IPS-20b (cell line): Measurements from ENCODE around the gene ORAI2.
A peak's percentile ranks its signal among the peaks of the same experiment; 100 is the strongest.
"Not testable (repeated sequence)": the region's sequence is repeated elsewhere in the genome, so short reads cannot be mapped to it uniquely, and the experiment has no call there.

ENCODE experiments used
- H3K27ac ChIP-seq: one replicate; pipeline ENCODE4 v1.5.1; 2013; ENCODE audit warnings: low read length
- H3K27me3 ChIP-seq: 2 replicates; pipeline ENCODE4 v1.6.1; 2013; ENCODE audit warnings: mild to moderate bottlenecking, low read length, inconsistent platforms; ENCODE audit not compliant: insufficient read depth
- H3K36me3 ChIP-seq: 2 replicates; pipeline ENCODE4 v1.6.1; 2013; ENCODE audit warnings: low read depth, mild to moderate bottlenecking, inconsistent platforms, low read length, moderate library complexity; ENCODE audit not compliant: insufficient read depth
- H3K4me1 ChIP-seq: 2 replicates; pipeline ENCODE4 v1.6.1; 2013; ENCODE audit warnings: mild to moderate bottlenecking, control low read depth, inconsistent platforms, low read length, moderate library complexity; ENCODE audit not compliant: insufficient read depth
- H3K4me3 ChIP-seq: 2 replicates; pipeline ENCODE4 v1.5.1; 2013; ENCODE audit warnings: mild to moderate bottlenecking, low read length, inconsistent platforms
- H3K9ac ChIP-seq: 2 replicates; pipeline ENCODE4 v1.6.1; 2013; ENCODE audit warnings: low read depth, mild to moderate bottlenecking, inconsistent platforms, low read length, moderate library complexity
- H3K9me3 ChIP-seq: 2 replicates; pipeline ENCODE4 v1.6.1; 2013; ENCODE audit warnings: mild to moderate bottlenecking, low read depth, low read length, inconsistent platforms; ENCODE audit not compliant: insufficient read depth

ORAI2 gene

GRCh38 chr7:102451371-102452054 is 18.1 kb downstream of the ORAI2 start:
- no peaks in the 10 kb centered on the region for H3K9me3 ChIP-seq
- H3K27ac ChIP-seq, result no peak overlapping the region
- no peak overlapping the region for H3K4me3 ChIP-seq
- H3K27me3 ChIP-seq, result no peaks in the 10 kb centered on the region
- no peak overlapping the region for H3K9ac ChIP-seq
- peaks cover 9% of the 10 kb centered on the region for H3K36me3 ChIP-seq
- peaks cover 2% of the 10 kb centered on the region; the same call in 1 of the 2 replicates for H3K4me1 ChIP-seq

- H3K27me3 ChIP-seq, result no peaks in the 10 kb centered on the region
- H3K9me3 ChIP-seq, result no peaks in the 10 kb centered on the region
- no peak overlapping the region for H3K9ac ChIP-seq
- no peak overlapping the region for H3K4me3 ChIP-seq
- H3K36me3 ChIP-seq, result peaks cover 12% of the 10 kb centered on the region
- no peak overlapping the region for H3K27ac ChIP-seq
- peaks cover 2% of the 10 kb centered on the region; the same call in 1 of the 2 replicates for H3K4me1 ChIP-seq
Observed at GRCh38 chr7:102452451-102452850, 19.1 kb downstream of the ORAI2 start.

- H3K27ac ChIP-seq, result no peak overlapping the region
- H3K9ac ChIP-seq, result no peak overlapping the region
- H3K4me1 ChIP-seq, result peaks cover 2% of the 10 kb centered on the region; the same call in 1 of the 2 replicates
- no peaks in the 10 kb centered on the region for H3K9me3 ChIP-seq
- H3K36me3 ChIP-seq, result peaks cover 21% of the 10 kb centered on the region
- H3K27me3 ChIP-seq, result no peaks in the 10 kb centered on the region
- no peak overlapping the region for H3K4me3 ChIP-seq
Observed at GRCh38 chr7:102453319-102453718, 19.9 kb downstream of the ORAI2 start.

GRCh38 chr7:102454468-102454867 is 21.1 kb downstream of the ORAI2 start:
- peaks cover 2% of the 10 kb centered on the region; the same call in 1 of the 2 replicates for H3K4me1 ChIP-seq
- no peak overlapping the region for H3K4me3 ChIP-seq
- H3K27me3 ChIP-seq, result no peaks in the 10 kb centered on the region
- H3K36me3 ChIP-seq, result peaks cover 28% of the 10 kb centered on the region
- H3K9me3 ChIP-seq, result no peaks in the 10 kb centered on the region
- H3K9ac ChIP-seq, result no peak overlapping the region
- H3K27ac ChIP-seq, result no peak overlapping the region

- not testable (repeated sequence) for H3K27me3 ChIP-seq, H3K9ac ChIP-seq
- H3K36me3 ChIP-seq, result peaks cover 30% of the 10 kb centered on the region
Observed at GRCh38 chr7:102454932-102455331, 21.6 kb downstream of the ORAI2 start.

GRCh38 chr7:102455596-102455995 is 22.2 kb downstream of the ORAI2 start:
- H3K9me3 ChIP-seq, result no peaks in the 10 kb centered on the region
- no peak overlapping the region for H3K4me3 ChIP-seq
- peaks cover 2% of the 10 kb centered on the region; the same call in 1 of the 2 replicates for H3K4me1 ChIP-seq

More at GRCh38 chr7:102454932-102455331, 21.6 kb downstream of the ORAI2 start:
- not testable (repeated sequence) for H3K27ac ChIP-seq, H3K9me3 ChIP-seq, H3K4me1 ChIP-seq, H3K4me3 ChIP-seq

GRCh38 chr7:102456327-102456726 is 23.0 kb downstream of the ORAI2 start:
- Histone ChIP-seq H3K27me3 (no peaks in the 10 kb centered on the region), H3K27ac (no peak overlapping the region), H3K4me1 (peaks cover under 1% of the 10 kb centered on the region; the same call in 1 of the 2 replicates), H3K9me3 (no peaks in the 10 kb centered on the region), H3K4me3 (no peak overlapping the region), H3K36me3 (peaks cover 30% of the 10 kb centered on the region), H3K9ac (no peak overlapping the region)

More at GRCh38 chr7:102455596-102455995, 22.2 kb downstream of the ORAI2 start:
- Histone ChIP-seq H3K9ac (no peak overlapping the region), H3K27me3 (no peaks in the 10 kb centered on the region), H3K27ac (no peak overlapping the region), H3K36me3 (peaks cover 30% of the 10 kb centered on the region)

GRCh38 chr7:102457352-102457924 is 24.1 kb downstream of the ORAI2 start:
- Histone ChIP-seq H3K27me3 (no peaks in the 10 kb centered on the region), H3K9ac (no peak overlapping the region), H3K27ac (no peak overlapping the region), H3K4me1 (no peaks in the 10 kb centered on the region), H3K9me3 (no peaks in the 10 kb centered on the region), H3K36me3 (peaks cover 30% of the 10 kb centered on the region), H3K4me3 (no peak overlapping the region)

- peaks cover 30% of the 10 kb centered on the region for H3K36me3 ChIP-seq
- H3K9me3 ChIP-seq, result no peaks in the 10 kb centered on the region
- no peak overlapping the region for H3K4me3 ChIP-seq
- no peaks in the 10 kb centered on the region for H3K4me1 ChIP-seq
- H3K27me3 ChIP-seq, result no peaks in the 10 kb centered on the region
- no peak overlapping the region for H3K9ac ChIP-seq
- H3K27ac ChIP-seq, result no peak overlapping the region
Observed at GRCh38 chr7:102459221-102459844, 26.0 kb downstream of the ORAI2 start.

- Histone ChIP-seq H3K4me1 (no peaks in the 10 kb centered on the region), H3K9me3 (no peaks in the 10 kb centered on the region), H3K36me3 (peaks cover 30% of the 10 kb centered on the region), H3K27me3 (no peaks in the 10 kb centered on the region), H3K9ac (no peak overlapping the region), H3K4me3 (no peak overlapping the region), H3K27ac (no peak overlapping the region)
Observed at GRCh38 chr7:102460467-102460866, 27.1 kb downstream of the ORAI2 start.

- Histone ChIP-seq H3K36me3 (peaks cover 6% of the 10 kb centered on the region; the same call in 1 of the 2 replicates), H3K9ac (peak overlapping the region; percentile 97), H3K27me3 (no peaks in the 10 kb centered on the region), H3K27ac (no peak overlapping the region), H3K4me3 (peak overlapping the region; percentile 90), H3K4me1 (no peaks in the 10 kb centered on the region; the same call in 1 of the 2 replicates), H3K9me3 (no peaks in the 10 kb centered on the region)
Observed at GRCh38 chr7:102463841-102464576, 30.6 kb downstream of the ORAI2 start.
